WTC11 (cell line): ENCODE data around the gene GRAMD1B. TPM values are rescaled to one million over a fixed set of nuclear protein-coding genes. Genes with fewer than 3 reads are reported as not detected.

Source experiments
- ATAC-seq: fragments of 200-7000 bp; cut with Tn5 transposase; 2 replicates; pipeline ENCODE4 v1.10.0; 2021; ENCODE audit warnings: mild to moderate bottlenecking, moderate library complexity
- CTCF ChIA-PET: fragments of 300-600 bp; sonication (Branson Sonifier 250); formaldehyde crosslinking; loops from one replicate; lab custom pipeline; 2021; ENCODE audit warnings: antibody characterized with exemption; lab: Charles Lee
- POLR2A ChIA-PET: fragments of 350-600 bp; sonication (Branson Sonifier 250); formaldehyde crosslinking; loops from one replicate; lab custom pipeline; 2021; ENCODE audit warnings: antibody characterized with exemption; lab: Charles Lee
- DNase-seq: peaks from one replicate; pipeline ENCODE4 v3.0.0; 2021; ENCODE audit warnings: low spot score
- H3K27ac Mint-ChIP-seq: 2 replicates; pipeline ENCODE4 v1.8.0; 2021; ENCODE audit warnings: mixed read lengths
- H3K27me3 Mint-ChIP-seq: 2 replicates; pipeline ENCODE4 v1.8.0; 2021; ENCODE audit warnings: low read depth, mild to moderate bottlenecking, moderate library complexity, mixed read lengths
- H3K36me3 Mint-ChIP-seq: 2 replicates; pipeline ENCODE4 v1.8.0; 2021; ENCODE audit warnings: mixed read lengths
- H3K4me1 Mint-ChIP-seq: 2 replicates; pipeline ENCODE4 v1.8.0; 2022; ENCODE audit warnings: mixed read lengths
- H3K4me3 Mint-ChIP-seq: 2 replicates; pipeline ENCODE4 v1.8.0; 2021; ENCODE audit warnings: mild to moderate bottlenecking, moderate library complexity, mixed read lengths
- H3K9me3 Mint-ChIP-seq: 2 replicates; pipeline ENCODE4 v1.8.0; 2021; ENCODE audit warnings: mixed read lengths
- CBFB ChIP-seq: sonication (generic); formaldehyde crosslinking; IDR thresholded peaks from 2 replicates; pipeline ENCODE4 v1.8.1; 2022; ENCODE audit warnings: mild to moderate bottlenecking, low read depth, missing genetic modification reagents
- E2F5 ChIP-seq: sonication (generic); formaldehyde crosslinking; IDR thresholded peaks from 2 replicates; pipeline ENCODE4 v1.8.1; 2022; ENCODE audit warnings: mild to moderate bottlenecking, moderate library complexity, missing genetic modification reagents
- ETV6 ChIP-seq: sonication (generic); formaldehyde crosslinking; IDR thresholded peaks from 2 replicates; pipeline ENCODE4 v1.8.1; 2022; ENCODE audit warnings: mild to moderate bottlenecking, missing genetic modification reagents
- GABPB1 ChIP-seq: sonication (generic); formaldehyde crosslinking; IDR thresholded peaks from 2 replicates; pipeline ENCODE4 v1.8.1; 2023; ENCODE audit warnings: mild to moderate bottlenecking, missing genetic modification reagents
- HMGXB4 ChIP-seq: sonication (generic); formaldehyde crosslinking; IDR thresholded peaks from 2 replicates; pipeline ENCODE4 v1.8.1; 2023; ENCODE audit warnings: mild to moderate bottlenecking, moderate library complexity, missing genetic modification reagents
- IRF2 ChIP-seq: sonication (generic); formaldehyde crosslinking; IDR thresholded peaks from 2 replicates; pipeline ENCODE4 v1.8.0; 2022; ENCODE audit warnings: low read depth, missing genetic modification reagents, borderline replicate concordance
- MLX ChIP-seq: sonication (generic); formaldehyde crosslinking; IDR thresholded peaks from 2 replicates; pipeline ENCODE4 v1.8.1; 2023; ENCODE audit warnings: mild to moderate bottlenecking, missing genetic modification reagents, moderate library complexity
- NFE2L1 ChIP-seq: sonication (generic); formaldehyde crosslinking; IDR thresholded peaks from 2 replicates; pipeline ENCODE4 v1.8.1; 2023; ENCODE audit warnings: missing genetic modification reagents
- OVOL2 ChIP-seq: fragments of 250-450 bp; sonication (Bioruptor Pico); IDR thresholded peaks from 2 replicates; pipeline ENCODE4 v1.9.0; 2021; ENCODE audit warnings: mild to moderate bottlenecking, borderline replicate concordance
- PRRX2 ChIP-seq: fragments of 250-450 bp; sonication (Bioruptor Pico); IDR thresholded peaks from 2 replicates; pipeline ENCODE4 v1.8.0; 2021; ENCODE audit warnings: mild to moderate bottlenecking
- SOX15 ChIP-seq: fragments of 250-450 bp; sonication (Bioruptor Pico); IDR thresholded peaks from 2 replicates; pipeline ENCODE4 v1.9.0; 2021; ENCODE audit warnings: mild to moderate bottlenecking
- STAT6 ChIP-seq: sonication (generic); formaldehyde crosslinking; conservative IDR thresholded peaks from 2 replicates; pipeline ENCODE4 v1.8.1; 2023; ENCODE audit warnings: mild to moderate bottlenecking, low read depth, missing genetic modification reagents, moderate library complexity
- TEAD1 ChIP-seq: sonication (generic); formaldehyde crosslinking; IDR thresholded peaks from 2 replicates; pipeline ENCODE4 v1.8.0; 2022; ENCODE audit warnings: mild to moderate bottlenecking, missing genetic modification reagents
- ZBTB21 ChIP-seq: sonication (generic); formaldehyde crosslinking; IDR thresholded peaks from 2 replicates; pipeline ENCODE4 v1.8.1; 2023; ENCODE audit warnings: mild to moderate bottlenecking, missing genetic modification reagents, borderline replicate concordance
- ZNF263 ChIP-seq: sonication (generic); formaldehyde crosslinking; IDR thresholded peaks from 2 replicates; pipeline ENCODE4 v1.8.1; 2022; ENCODE audit warnings: low read depth, mild to moderate bottlenecking, moderate library complexity, missing genetic modification reagents
- ZNF281 ChIP-seq: sonication (generic); formaldehyde crosslinking; IDR thresholded peaks from 2 replicates; pipeline ENCODE4 v1.8.0; 2023; ENCODE audit warnings: mild to moderate bottlenecking, missing genetic modification reagents
- ZNF416 ChIP-seq: fragments of 250-450 bp; sonication (Bioruptor Pico); IDR thresholded peaks from 2 replicates; pipeline ENCODE4 v1.9.0; 2021; ENCODE audit warnings: mild to moderate bottlenecking, inconsistent platforms
- ZNF512 ChIP-seq: sonication (generic); formaldehyde crosslinking; IDR thresholded peaks from 2 replicates; pipeline ENCODE4 v1.8.1; 2022; ENCODE audit warnings: missing genetic modification reagents, borderline replicate concordance
- total RNA-seq: library from RNA; stranded (reverse); gene quantifications from 3 replicates; pipeline ENCODE4 v1.2.3, GENCODE V29; 2021

Gene GRAMD1B
- total RNA-seq, 1 experiment from 2014 or later, result 31.5 TPM

- Mint-ChIP-seq H3K36me3 (no peaks in the 10 kb centered on the region), H3K27ac (no peak overlapping the region), H3K9me3 (no peaks in the 10 kb centered on the region), H3K4me3 (no peak overlapping the region), H3K27me3 (no peaks in the 10 kb centered on the region; the same call in 1 of the 2 replicates), H3K4me1 (peaks cover 2% of the 10 kb centered on the region)
- CTCF ChIA-PET, result interaction anchor here (0.7 to 1.0 kb wide), 3 partner anchors 19 to 127 kb away, joined by 3 to 5 read pairs (median 4); no protein-coding TSS in a partner anchor
- no peak for DNase-seq
- TF ChIP-seq OVOL2 (CRISPR knock-in tag), result no peak
- TF ChIP-seq ZNF281 (CRISPR knock-in tag), result no peak
- TF ChIP-seq E2F5 (CRISPR knock-in tag), result no peak
- TF ChIP-seq ZNF512 (CRISPR knock-in tag), result no peak
- POLR2A ChIA-PET, result no interaction called here
- no peak for ATAC-seq
Measured at GRCh38 chr11:123388640-123389039, 41.4 kb upstream of the GRAMD1B start.

GRCh38 chr11:123390146-123390545 is 39.9 kb upstream of the GRAMD1B start:
- TF ChIP-seq NFE2L1 (CRISPR knock-in tag) (no peak), HMGXB4 (CRISPR knock-in tag) (no peak), CBFB (CRISPR knock-in tag) (no peak), MLX (CRISPR knock-in tag) (no peak)
- no peak overlapping the region for H3K4me3 Mint-ChIP-seq
- no peaks in the 10 kb centered on the region for H3K9me3 Mint-ChIP-seq
- H3K36me3 Mint-ChIP-seq, result no peaks in the 10 kb centered on the region
- ATAC-seq (no peak), DNase-seq (no peak)
- no peak overlapping the region for H3K27ac Mint-ChIP-seq
- CTCF ChIA-PET, result interaction anchor here (1.0 kb wide), 1 partner anchor 17 kb away, joined by 3 read pairs; no protein-coding TSS in a partner anchor
- POLR2A ChIA-PET, result interaction anchor here (0.6 kb wide), 1 partner anchor 127 kb away, joined by 3 read pairs; no protein-coding TSS in a partner anchor
- peaks cover 5% of the 10 kb centered on the region for H3K4me1 Mint-ChIP-seq
- no peaks in the 10 kb centered on the region; the same call in 1 of the 2 replicates for H3K27me3 Mint-ChIP-seq

GRCh38 chr11:123391646-123392348 is 38.3 kb upstream of the GRAMD1B start:
- DNase-seq, result no peak
- no peaks in the 10 kb centered on the region for H3K9me3 Mint-ChIP-seq
- no peaks in the 10 kb centered on the region; the same call in 1 of the 2 replicates for H3K27me3 Mint-ChIP-seq
- peaks cover 5% of the 10 kb centered on the region for H3K4me1 Mint-ChIP-seq
- CTCF ChIA-PET, result no interaction called here
- H3K27ac Mint-ChIP-seq, result no peak overlapping the region
- H3K36me3 Mint-ChIP-seq, result no peaks in the 10 kb centered on the region
- H3K4me3 Mint-ChIP-seq, result no peak overlapping the region
- POLR2A ChIA-PET, result no interaction called here
- ATAC-seq, result no peak
- TF ChIP-seq ZNF416 (CRISPR knock-in tag) (no peak), ZBTB21 (no peak), GABPB1 (CRISPR knock-in tag) (no peak), TEAD1 (CRISPR knock-in tag) (no peak), STAT6 (CRISPR knock-in tag) (no peak), PRRX2 (no peak), ETV6 (CRISPR knock-in tag) (no peak), ZNF263 (no peak), SOX15 (CRISPR knock-in tag) (no peak), IRF2 (no peak)
